ENCODE results near the gene BDNF.

- TF ChIP-seq POLR2A (IDR thresholded peaks at IDR 0.05) (no peak), CTCF (IDR thresholded peaks at IDR 0.05) (no peak)
Measured at GRCh38 chr11:27688076-27688475, 12.2 kb downstream of the BDNF start.

All from lower leg skin (tissue), 3 donors.